Measurements from ENCODE around the gene FOXI1. TPM values are rescaled to one million over a fixed set of nuclear protein-coding genes. Genes with fewer than 3 reads are reported as not detected.

Gene FOXI1
- polyA plus RNA-seq, 3 donors: not detected

DNA sequence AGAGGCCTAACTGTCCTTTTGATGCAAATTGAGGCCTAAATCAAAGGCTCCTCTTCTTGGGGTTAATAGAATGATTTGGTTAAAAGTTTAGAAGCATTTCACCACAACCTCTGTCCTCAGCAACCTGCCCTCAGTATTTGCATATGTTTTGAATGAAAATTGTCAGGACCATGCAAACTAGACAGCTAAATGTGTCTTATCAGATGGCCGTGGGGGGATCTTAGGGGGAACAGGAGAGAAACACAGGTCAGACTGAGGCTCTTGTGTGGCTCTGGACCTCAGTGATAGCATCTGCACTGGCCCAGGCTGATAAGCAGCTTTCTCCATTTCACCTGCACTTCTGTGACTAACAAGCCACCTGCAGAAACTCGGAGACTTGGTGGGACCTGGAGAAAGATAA, 49.0 kb downstream of the FOXI1 start:
- DNase-seq: no peak
- TF ChIP-seq CTCF (IDR thresholded peaks at IDR 0.05): no peak
- H3K9ac ChIP-seq (ENCODE audit: insufficient read depth, low read length, poor library complexity, severe bottlenecking): no peak overlapping the region
- H3K4me2 ChIP-seq (replicated peaks; ENCODE audit: extremely low read depth, low read length, poor library complexity, severe bottlenecking): no peak overlapping the region
- WGBS (ENCODE audit: insufficient coverage): 86% methylated on average over 1 of the region's 2 CpGs
- no peaks in the 10 kb centered on the region for H3K4me1 ChIP-seq (ENCODE audit: control insufficient read depth in 1 of 2, insufficient read depth in 2 of 2, low read length in 2 of 2)
- intact Hi-C loops (cut with micrococcal nuclease): no loop called here
- H3K4me3 ChIP-seq (replicated peaks in 1 of 3; ENCODE audit: low read depth in 2 of 3, low read length in 3 of 3): no peak overlapping the region
- no peak overlapping the region for H3K4me3 Mint-ChIP-seq
- H2AFZ ChIP-seq (ENCODE audit: insufficient read depth, low read depth, low read length, poor library complexity, severe bottlenecking): no peak overlapping the region
- no peak overlapping the region for H3K27ac ChIP-seq (ENCODE audit: low read depth in 1 of 2, low read length in 2 of 2)
- H4K20me1 ChIP-seq (ENCODE audit: insufficient read depth, low read length): no peaks in the 10 kb centered on the region
- H3K27me3 Mint-ChIP-seq (ENCODE audit: low read depth in 3 of 3): peaks cover 0 to 2% (median 0%) of the 10 kb centered on the region in 3 donors
- H3K9me3 Mint-ChIP-seq: peaks cover 0 to 2% (median 0%) of the 10 kb centered on the region in 7 donors
- no peak overlapping the region for H3K27ac Mint-ChIP-seq
- H3K79me2 ChIP-seq (ENCODE audit: insufficient read depth, low read length): no peaks in the 10 kb centered on the region
- H3K9me3 ChIP-seq (replicated peaks in 1 of 2; ENCODE audit: control insufficient read depth in 1 of 2, insufficient read depth in 1 of 2, low read length in 2 of 2): no peaks in the 10 kb centered on the region
- H3K36me3 Mint-ChIP-seq: no peaks in the 10 kb centered on the region
- H3K36me3 ChIP-seq (replicated peaks in 1 of 2; ENCODE audit: control insufficient read depth in 1 of 2, insufficient read depth in 2 of 2, low read length in 2 of 2): no peaks in the 10 kb centered on the region
- H3K4me1 Mint-ChIP-seq: no peaks in the 10 kb centered on the region
- no peaks in the 10 kb centered on the region for H3K27me3 ChIP-seq (ENCODE audit: control insufficient read depth in 2 of 2, insufficient read depth in 2 of 2, low read length in 2 of 2)

- H3K4me2 ChIP-seq (replicated peaks; ENCODE audit: extremely low read depth, low read length, poor library complexity, severe bottlenecking): no peak overlapping the region
These were observed 50.1 kb downstream of the FOXI1 start for GRCh38 chr5:170155771-170156170.

More at GRCh38 chr5:170155771-170156170, 50.1 kb downstream of the FOXI1 start:
- no peak for TF ChIP-seq CTCF (IDR thresholded peaks at IDR 0.05)
- Mint-ChIP-seq H3K9me3 (peaks cover 0 to 2% (median 0%) of the 10 kb centered on the region in 7 donors), H3K27me3 (ENCODE audit: low read depth in 3 of 3) (peaks cover 0 to 2% (median 0%) of the 10 kb centered on the region in 3 donors), H3K4me1 (no peaks in the 10 kb centered on the region), H3K4me3 (no peak overlapping the region), H3K36me3 (no peaks in the 10 kb centered on the region), H3K27ac (no peak overlapping the region)
- no CpG with 5 or more reads among the region's 3 CpGs for WGBS (ENCODE audit: insufficient coverage)
- intact Hi-C loops (cut with micrococcal nuclease): no loop called here
- Histone ChIP-seq H3K79me2 (ENCODE audit: insufficient read depth, low read length) (no peaks in the 10 kb centered on the region), H3K9me3 (replicated peaks in 1 of 2; ENCODE audit: control insufficient read depth in 1 of 2, insufficient read depth in 1 of 2, low read length in 2 of 2) (no peaks in the 10 kb centered on the region), H3K36me3 (replicated peaks in 1 of 2; ENCODE audit: control insufficient read depth in 1 of 2, insufficient read depth in 2 of 2, low read length in 2 of 2) (no peaks in the 10 kb centered on the region), H3K27ac (ENCODE audit: low read depth in 1 of 2, low read length in 2 of 2) (no peak overlapping the region), H3K4me3 (replicated peaks in 1 of 3; ENCODE audit: low read depth in 2 of 3, low read length in 3 of 3) (no peak overlapping the region), H3K27me3 (ENCODE audit: control insufficient read depth in 2 of 2, insufficient read depth in 2 of 2, low read length in 2 of 2) (no peaks in the 10 kb centered on the region), H2AFZ (ENCODE audit: insufficient read depth, low read depth, low read length, poor library complexity, severe bottlenecking) (no peak overlapping the region), H4K20me1 (ENCODE audit: insufficient read depth, low read length) (no peaks in the 10 kb centered on the region), H3K4me1 (ENCODE audit: control insufficient read depth in 1 of 2, insufficient read depth in 2 of 2, low read length in 2 of 2) (peaks cover under 1% of the 10 kb centered on the region in 2 donors), H3K9ac (ENCODE audit: insufficient read depth, low read length, poor library complexity, severe bottlenecking) (no peak overlapping the region)
- no peak for DNase-seq
